Measurements from ENCODE around the gene CDHR5.
"Not testable (repeated sequence)": the region's sequence is repeated elsewhere in the genome, so short reads cannot be mapped to it uniquely, and the experiment has no call there.

Gene CDHR5, protein sequence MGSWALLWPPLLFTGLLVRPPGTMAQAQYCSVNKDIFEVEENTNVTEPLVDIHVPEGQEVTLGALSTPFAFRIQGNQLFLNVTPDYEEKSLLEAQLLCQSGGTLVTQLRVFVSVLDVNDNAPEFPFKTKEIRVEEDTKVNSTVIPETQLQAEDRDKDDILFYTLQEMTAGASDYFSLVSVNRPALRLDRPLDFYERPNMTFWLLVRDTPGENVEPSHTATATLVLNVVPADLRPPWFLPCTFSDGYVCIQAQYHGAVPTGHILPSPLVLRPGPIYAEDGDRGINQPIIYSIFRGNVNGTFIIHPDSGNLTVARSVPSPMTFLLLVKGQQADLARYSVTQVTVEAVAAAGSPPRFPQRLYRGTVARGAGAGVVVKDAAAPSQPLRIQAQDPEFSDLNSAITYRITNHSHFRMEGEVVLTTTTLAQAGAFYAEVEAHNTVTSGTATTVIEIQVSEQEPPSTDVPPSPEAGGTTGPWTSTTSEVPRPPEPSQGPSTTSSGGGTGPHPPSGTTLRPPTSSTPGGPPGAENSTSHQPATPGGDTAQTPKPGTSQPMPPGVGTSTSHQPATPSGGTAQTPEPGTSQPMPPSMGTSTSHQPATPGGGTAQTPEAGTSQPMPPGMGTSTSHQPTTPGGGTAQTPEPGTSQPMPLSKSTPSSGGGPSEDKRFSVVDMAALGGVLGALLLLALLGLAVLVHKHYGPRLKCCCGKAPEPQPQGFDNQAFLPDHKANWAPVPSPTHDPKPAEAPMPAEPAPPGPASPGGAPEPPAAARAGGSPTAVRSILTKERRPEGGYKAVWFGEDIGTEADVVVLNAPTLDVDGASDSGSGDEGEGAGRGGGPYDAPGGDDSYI

GRCh38 chr11:624705-625635, at the start of gene CDHR5:
CDHR5 (minus strand) TSS chr11:624955; CDS start chr11:624902, 53 bp downstream.
- DNase-seq (ENCODE audit: low read depth in 2 of 2) = no peak

- no peak for DNase-seq (ENCODE audit: low read depth in 2 of 2)
Measured at GRCh38 chr11:674406-674805, 49.7 kb upstream of the CDHR5 start.

DNA sequence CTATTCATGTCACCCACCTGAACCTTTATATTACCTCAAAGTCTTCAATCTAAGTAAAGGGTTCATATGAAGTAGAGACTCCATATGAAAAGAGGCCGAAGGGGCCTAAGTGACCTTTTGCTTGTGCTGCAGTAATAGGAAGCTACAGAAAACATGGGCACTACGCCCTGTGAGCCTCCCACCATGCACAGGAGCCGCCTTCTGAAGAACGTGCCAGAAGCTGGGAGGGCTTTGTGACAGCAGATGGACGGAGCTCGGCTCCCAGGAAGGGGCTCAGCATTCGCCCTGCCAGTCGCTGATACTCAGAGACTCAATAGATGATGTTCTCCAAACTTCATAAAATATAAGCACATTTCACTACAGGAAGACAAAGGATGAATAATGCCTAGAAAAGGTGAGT, 49.1 kb upstream of the CDHR5 start:
- no peak for DNase-seq (ENCODE audit: low read depth in 2 of 2)

DNA sequence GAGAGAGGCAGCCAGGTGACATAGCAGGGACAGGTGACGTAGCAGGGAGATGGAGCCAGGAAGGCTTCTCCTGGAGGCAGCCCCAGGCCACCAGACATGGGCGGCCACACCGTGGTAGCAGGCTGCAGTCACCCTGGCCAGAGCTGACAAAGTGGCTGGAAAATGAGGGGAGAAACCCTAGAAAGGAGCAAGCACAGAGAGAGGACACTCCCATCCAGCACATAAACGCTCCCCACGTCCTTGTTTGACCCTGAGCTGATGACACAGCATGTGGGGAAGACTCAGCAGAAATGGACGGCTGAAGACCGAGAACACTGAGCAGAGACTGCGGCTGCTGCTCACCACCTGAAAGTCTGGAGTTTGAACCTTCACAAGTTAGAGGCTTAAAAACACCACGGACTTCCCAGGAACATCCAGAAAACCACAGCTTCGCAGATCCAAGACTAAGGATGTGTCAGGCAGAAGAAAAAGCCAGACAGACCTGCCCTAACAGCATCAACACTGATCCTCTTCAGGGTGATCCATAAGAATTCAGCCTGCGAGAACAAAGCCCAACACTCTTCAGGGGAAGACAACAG, 41.0 kb upstream of the CDHR5 start:
- no peak for DNase-seq (ENCODE audit: low read depth in 2 of 2)

DNA sequence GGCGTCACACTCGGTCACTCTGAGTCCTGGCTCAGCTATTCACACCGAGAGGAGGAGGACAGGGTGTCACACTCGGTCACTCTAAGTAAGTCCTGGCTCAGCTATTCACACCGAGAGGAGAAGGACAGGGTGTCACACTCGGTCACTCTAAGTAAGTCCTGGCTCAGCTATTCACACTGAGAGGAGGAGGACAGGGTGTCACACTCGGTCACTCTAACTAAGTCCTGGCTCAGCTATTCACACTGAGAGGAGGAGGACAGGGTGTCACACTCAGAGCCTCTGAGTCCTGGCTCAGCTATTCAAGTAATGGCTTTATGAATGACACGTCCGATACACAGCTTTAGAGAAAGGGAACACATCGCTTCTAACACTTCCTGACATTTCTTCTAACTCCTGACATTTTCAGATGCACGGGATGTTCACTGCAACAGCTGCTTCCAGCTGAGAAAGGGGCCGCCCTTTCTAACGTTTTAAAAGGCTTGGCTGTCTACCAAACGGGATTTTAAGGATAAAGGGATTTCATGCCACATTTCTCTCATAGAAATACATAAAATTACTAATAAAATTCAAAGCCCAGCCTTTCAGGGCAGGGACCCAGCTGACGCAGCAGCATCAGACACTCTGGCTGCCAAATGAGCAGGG, 40.4 kb upstream of the CDHR5 start:
- DNase-seq (ENCODE audit: low read depth in 2 of 2) = no peak

- DNase-seq (ENCODE audit: low read depth in 2 of 2) = peak in 1 of 2 donors; percentile 14
Measured at GRCh38 chr11:662689-663274, 38.0 kb upstream of the CDHR5 start.

DNA sequence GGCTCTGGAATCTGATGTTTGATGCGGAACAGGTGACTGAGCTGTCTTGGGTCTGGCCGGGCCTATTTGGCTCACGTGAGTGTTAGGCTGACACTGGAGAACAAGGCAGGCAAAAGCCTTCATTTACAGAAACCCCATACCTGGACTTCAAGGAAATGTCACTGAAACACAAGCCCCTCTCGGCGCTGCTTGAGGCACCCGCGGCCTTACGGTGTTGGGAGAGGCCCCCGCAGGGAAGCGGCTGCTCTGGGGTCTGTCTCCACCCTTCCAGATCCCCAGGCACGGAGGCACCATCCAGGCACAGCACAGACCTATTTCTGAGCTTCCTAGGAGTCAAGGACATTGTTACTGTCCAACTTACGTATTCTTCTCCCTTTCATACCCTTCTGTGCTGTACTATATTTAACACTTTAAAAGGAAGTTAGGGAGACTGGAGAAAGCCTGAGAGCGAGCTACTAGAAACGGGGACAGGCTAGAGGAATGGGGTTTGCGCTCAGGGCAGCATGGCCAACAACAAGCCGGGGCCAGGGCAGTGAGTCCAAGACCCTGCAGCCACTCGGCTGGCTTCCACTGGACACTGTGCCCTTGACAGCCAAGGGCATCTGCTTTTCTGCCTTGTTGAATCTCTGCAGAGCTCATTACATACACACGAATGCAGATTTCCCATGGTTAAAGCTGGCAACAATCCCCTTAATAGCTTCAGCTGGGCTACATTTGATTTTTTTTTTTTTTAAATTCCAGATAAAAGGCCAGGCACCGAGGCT, 36.1 kb upstream of the CDHR5 start:
- no peak for DNase-seq (ENCODE audit: low read depth in 2 of 2)

- no peak for DNase-seq (ENCODE audit: low read depth in 2 of 2)
Measured at GRCh38 chr11:660281-660680, 35.5 kb upstream of the CDHR5 start.

GRCh38 chr11:659532-660085, 34.9 kb upstream of the CDHR5 start:
- no peak for DNase-seq (ENCODE audit: low read depth in 2 of 2)

- no peak for DNase-seq (ENCODE audit: low read depth in 2 of 2)
Measured at GRCh38 chr11:657691-658126, 33.0 kb upstream of the CDHR5 start.

- no peak for DNase-seq (ENCODE audit: low read depth in 2 of 2)
Measured at GRCh38 chr11:656866-657265, 32.1 kb upstream of the CDHR5 start.

- DNase-seq (ENCODE audit: low read depth in 2 of 2) = no peak
Measured at GRCh38 chr11:656426-656825, 31.7 kb upstream of the CDHR5 start.

DNA sequence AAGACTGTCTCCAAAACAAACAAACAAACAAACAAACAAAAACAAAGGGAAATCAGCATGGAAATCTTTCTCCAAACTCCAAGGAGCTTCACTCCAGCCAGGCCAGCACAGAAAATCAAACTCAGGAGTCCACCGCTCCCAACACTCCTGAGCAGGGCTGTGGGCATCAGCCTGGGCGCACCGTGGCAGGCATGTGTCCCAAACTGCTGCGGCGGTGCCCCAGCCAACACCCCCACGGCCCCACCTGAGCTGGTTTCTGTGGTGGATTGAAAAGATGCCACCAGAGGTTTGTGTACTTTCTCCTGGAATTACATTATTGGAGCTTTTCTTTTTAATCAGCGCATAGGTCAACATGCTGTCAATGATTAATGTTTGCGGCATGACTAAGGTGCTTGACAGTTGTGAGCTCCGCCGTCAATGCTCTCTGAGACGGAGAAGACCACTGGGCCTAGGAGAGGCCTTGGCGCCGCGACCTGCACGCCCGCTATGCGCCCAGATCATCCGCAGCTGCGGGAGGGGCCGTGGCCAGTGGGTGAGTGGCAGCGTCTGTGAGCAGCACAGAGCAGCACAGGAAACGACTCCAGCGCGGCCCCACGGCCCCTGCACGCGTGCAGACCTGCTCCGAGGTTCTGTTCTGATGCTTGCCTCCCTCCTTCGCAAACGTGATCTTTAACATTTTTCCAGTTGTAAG, 30.4 kb upstream of the CDHR5 start:
- no peak for DNase-seq (ENCODE audit: low read depth in 2 of 2)

DNA sequence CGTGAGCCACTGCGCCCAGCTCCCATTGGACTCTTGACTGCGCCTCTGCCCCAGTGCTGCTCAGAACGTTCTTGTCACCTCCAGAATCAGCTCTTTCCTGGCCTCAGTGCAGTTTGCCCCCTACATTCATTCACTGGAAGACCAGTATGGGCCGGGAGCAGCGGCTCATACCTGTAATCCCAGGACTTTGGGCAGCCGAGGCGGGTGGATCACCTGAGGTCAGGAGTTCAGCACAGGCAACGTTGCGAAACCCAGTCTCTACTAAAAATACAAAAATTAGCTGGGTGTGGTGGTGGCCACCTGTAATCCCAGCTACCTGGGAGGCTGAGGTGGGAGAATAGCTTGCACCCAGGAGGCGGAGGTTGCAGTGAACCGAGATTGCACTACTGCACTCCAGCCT, 29.7 kb upstream of the CDHR5 start:
- not testable (repeated sequence) for DNase-seq (ENCODE audit: low read depth in 2 of 2)

DNA sequence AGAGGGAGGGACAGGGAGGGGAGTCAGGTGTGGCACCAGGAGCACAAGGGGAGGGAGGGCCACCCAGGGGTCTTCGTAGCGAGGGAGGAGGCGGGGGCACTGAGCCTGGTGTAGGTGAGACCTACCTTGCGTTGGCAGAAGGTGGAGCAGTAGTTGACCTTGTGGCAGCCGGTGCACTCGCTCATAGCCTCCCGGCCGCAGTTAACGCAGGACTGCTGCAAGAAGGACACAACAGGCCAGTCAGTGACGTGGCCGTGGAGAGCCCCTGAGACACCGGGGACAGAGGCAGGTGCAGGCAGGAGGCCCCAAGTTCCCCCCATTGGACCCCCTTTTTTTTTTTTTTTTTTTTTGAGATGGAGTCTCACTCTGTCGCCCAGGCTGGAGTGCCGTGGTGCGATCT, 29.1 kb upstream of the CDHR5 start:
- no peak for DNase-seq (ENCODE audit: low read depth in 2 of 2)

DNA sequence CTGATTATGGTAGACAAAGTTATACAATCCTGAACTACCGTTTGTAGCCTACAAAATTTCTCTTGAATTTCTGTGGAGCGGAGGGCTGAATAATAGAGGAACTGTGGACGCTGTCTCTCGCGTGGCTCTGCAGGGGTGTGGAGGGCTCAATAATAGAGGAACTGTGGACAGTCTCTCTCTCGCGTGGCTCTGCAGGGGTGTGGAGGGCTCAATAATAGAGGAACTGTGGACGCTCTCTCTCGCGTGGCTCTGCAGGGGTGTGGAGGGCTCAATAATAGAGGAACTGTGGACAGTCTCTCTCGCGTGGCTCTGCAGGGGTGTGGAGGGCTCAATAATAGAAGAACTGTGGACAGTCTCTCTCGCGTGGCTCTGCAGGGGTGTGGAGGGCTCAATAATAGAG, 28.4 kb upstream of the CDHR5 start:
- DNase-seq (ENCODE audit: low read depth in 2 of 2) = not testable (repeated sequence)

DNA sequence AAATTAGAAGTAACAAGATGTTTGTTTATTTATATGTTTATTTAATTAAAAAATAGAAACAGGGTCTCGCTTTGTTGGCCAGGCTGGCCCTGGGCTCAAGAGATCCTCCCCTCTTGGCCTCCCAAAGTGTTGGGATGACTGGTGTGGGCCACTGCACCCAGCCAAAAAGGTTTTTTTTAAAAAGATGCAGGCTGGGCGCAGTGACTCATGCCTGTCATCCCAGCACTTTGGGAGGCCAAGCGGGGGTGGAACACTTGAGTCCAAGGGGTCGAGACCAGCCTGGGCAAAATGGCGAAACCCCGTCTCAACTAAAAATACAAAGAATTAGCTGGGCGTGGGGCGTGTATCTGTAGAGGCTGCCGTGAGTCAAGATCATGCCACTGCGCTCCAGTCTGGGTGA, 25.7 kb upstream of the CDHR5 start:
- no peak for DNase-seq (ENCODE audit: low read depth in 2 of 2)

DNA sequence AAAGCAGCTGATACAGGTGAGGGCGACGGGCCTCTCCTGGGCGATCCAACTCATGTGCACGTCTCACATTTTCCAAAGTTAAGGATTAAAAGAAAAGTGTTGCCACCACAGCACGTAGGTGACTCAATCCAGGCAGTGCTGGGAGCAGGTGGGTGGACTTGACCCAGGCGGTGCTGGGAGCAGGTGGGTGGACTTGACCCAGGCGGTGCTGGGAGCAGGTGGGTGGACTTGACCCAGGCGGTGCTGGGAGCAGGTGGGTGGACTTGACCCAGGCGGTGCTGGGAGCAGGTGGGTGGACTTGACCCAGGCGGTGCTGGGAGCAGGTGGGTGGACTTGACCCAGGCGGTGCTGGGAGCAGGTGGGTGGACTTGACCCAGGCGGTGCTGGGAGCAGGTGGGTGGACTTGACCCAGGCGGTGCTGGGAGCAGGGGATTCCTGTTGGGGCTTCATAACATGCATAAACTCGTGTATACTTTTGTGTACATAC, 23.0 kb upstream of the CDHR5 start:
- DNase-seq (ENCODE audit: low read depth in 2 of 2) = not testable (repeated sequence)

DNA sequence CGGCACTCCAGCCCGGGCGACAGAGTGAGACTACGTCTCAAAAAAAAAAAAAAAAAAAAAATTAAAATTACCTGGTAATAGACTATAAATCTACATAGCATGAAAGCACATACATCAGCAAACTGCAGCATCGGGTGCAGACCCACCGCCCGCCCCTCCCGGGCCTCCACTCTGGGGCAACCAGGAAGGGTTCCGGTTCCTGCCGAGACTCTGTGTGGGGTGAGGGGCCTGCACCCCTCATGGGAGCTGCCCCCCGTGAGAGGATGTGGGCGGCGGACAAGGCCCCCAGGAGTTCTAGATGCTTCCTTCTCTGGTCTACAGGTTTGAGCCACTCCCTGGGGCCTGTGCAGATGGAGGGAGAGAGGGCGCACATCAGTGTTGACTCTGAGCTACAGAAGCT, 21.5 kb upstream of the CDHR5 start:
- no peak for DNase-seq (ENCODE audit: low read depth in 2 of 2)

Data from stimulated activated CD4-positive, alpha-beta T cell treated with anti-CD3 and anti-CD28 coated beads, Interleukin-1b, Interleukin-23, amount 100 ng/mL, for 1 hour (primary cell).